Keratinocyte (primary cell): ENCODE measurements around the gene PRLR. TPM values are rescaled to one million over a fixed set of nuclear protein-coding genes. Genes with fewer than 3 reads are reported as not detected.

Experiments
- DNase-seq: peaks from one replicate; pipeline ENCODE4 v3.0.0-alpha.2; 2011; ENCODE audit warnings: low read depth, missing footprints, low spot score
- FAIRE-seq: peaks from 2 replicates; lab custom pipeline; 2011; peaks lifted over from hg19 to GRCh38; lab: Jason Lieb, UNC
- H2AFZ ChIP-seq: 2 replicates; pipeline ENCODE4 v1.6.0; 2012; ENCODE audit warnings: low read length, control low read depth, inconsistent platforms; ENCODE audit not compliant: control insufficient read depth
- H3K27ac ChIP-seq: 2 replicates; pipeline ENCODE4 v1.5.1; 2011; ENCODE audit warnings: low read length; ENCODE audit not compliant: control insufficient read depth, insufficient read depth
- H3K27me3 ChIP-seq: 3 replicates; pipeline ENCODE4 v1.6.0; 2011; ENCODE audit warnings: low read length; ENCODE audit not compliant: control insufficient read depth, insufficient read depth; ENCODE audit errors: extremely low read depth
- H3K36me3 ChIP-seq, 2 experiments: 2 replicates in 1 of 2; 3 replicates in 1 of 2; pipeline ENCODE4 v1.5.1; 2011; ENCODE audit warnings: low read length in 2 of 2, mild to moderate bottlenecking in 1 of 2; ENCODE audit not compliant: control insufficient read depth in 2 of 2, insufficient read depth in 2 of 2; ENCODE audit errors: extremely low read depth in 1 of 2
- H3K4me1 ChIP-seq: 3 replicates; pipeline ENCODE4 v1.5.1; 2011; ENCODE audit warnings: low read length; ENCODE audit not compliant: control insufficient read depth, insufficient read depth; ENCODE audit errors: extremely low read depth
- H3K4me2 ChIP-seq: 3 replicates; pipeline ENCODE4 v1.6.0; 2011; ENCODE audit warnings: low read depth, low read length; ENCODE audit not compliant: control insufficient read depth, insufficient read depth; ENCODE audit errors: extremely low read depth
- H3K4me3 ChIP-seq, 3 experiments: fragments of 200-600 bp in 1 of 3; sonication (generic) in 1 of 3; 2 replicates in 2 of 3; 3 replicates in 1 of 3; pipeline ENCODE4 v1.5.1; 2011 to 2016; ENCODE audit warnings: low read length in 3 of 3, mild to moderate bottlenecking in 3 of 3, control low read depth in 2 of 3, inconsistent platforms in 1 of 3, low read depth in 1 of 3, mixed read lengths in 1 of 3, mixed run types in 1 of 3, moderate library complexity in 1 of 3; ENCODE audit not compliant: control insufficient read depth in 2 of 3, insufficient read depth in 2 of 3; ENCODE audit errors: extremely low read depth in 1 of 3
- H3K79me2 ChIP-seq: 2 replicates; pipeline ENCODE4 v1.6.0; 2012; ENCODE audit warnings: low read length; ENCODE audit not compliant: control insufficient read depth, insufficient read depth
- H3K9ac ChIP-seq: 3 replicates; pipeline ENCODE4 v1.6.0; 2011; ENCODE audit warnings: low read length; ENCODE audit not compliant: control insufficient read depth, insufficient read depth; ENCODE audit errors: extremely low read depth
- H3K9me1 ChIP-seq: 3 replicates; pipeline ENCODE4 v1.6.0; 2011; ENCODE audit warnings: low read length; ENCODE audit not compliant: control insufficient read depth, insufficient read depth; ENCODE audit errors: extremely low read depth
- H3K9me3 ChIP-seq: 2 replicates; pipeline ENCODE4 v1.5.1; 2012; ENCODE audit warnings: low read depth, low read length; ENCODE audit not compliant: control insufficient read depth
- H4K20me1 ChIP-seq: 3 replicates; pipeline ENCODE4 v1.6.0; 2011; ENCODE audit warnings: low read length; ENCODE audit not compliant: control insufficient read depth, insufficient read depth; ENCODE audit errors: extremely low read depth
- EZH2 ChIP-seq: IDR thresholded peaks from one replicate; pipeline ENCODE4 v1.6.1; 2012; ENCODE audit warnings: inconsistent platforms, mild to moderate bottlenecking, low read length, moderate library complexity
- dilution Hi-C: fragments of 300-500 bp; cut with MboI; formaldehyde crosslinking; loops from one replicate; pipeline ENCODE4 v1.7.0; 2020; ENCODE audit warnings: low sequenced_read_pairs; ENCODE audit not compliant: extremely low pct_ligation_motif_present
- polyA plus RNA-seq, 5 experiments: library from polyadenylated mRNA; depleted of rRNA in 3 of 5; stranded (reverse) in 3 of 5; stranded (forward) in 1 of 5; unstranded in 1 of 5; fragments of >200 nt; gene quantifications; 1 replicate in 1 of 5; 2 replicates in 3 of 5; 3 replicates in 1 of 5; pipeline versions ENCODE4 v1.2.1 to v1.2.3, GENCODE V29; 2011 to 2012; ENCODE audit warnings: missing spikeins in 2 of 5, low read depth in 1 of 5, low replicate concordance in 1 of 5
- TF ChIP-seq, protein P1 (sequence below), 3 experiments: IDR thresholded peaks in 1 of 3; conservative IDR thresholded peaks in 1 of 3; optimal IDR thresholded peaks in 1 of 3; 2 replicates in 2 of 3; 3 replicates in 1 of 3; pipeline versions ENCODE3 to v1.5.1; 2011; ENCODE audit warnings: low read length in 3 of 3, mild to moderate bottlenecking in 3 of 3, moderate library complexity in 2 of 3, control low read depth in 1 of 3, inconsistent platforms in 1 of 3; ENCODE audit not compliant: insufficient read depth in 2 of 3; ENCODE audit errors: extremely low read depth in 1 of 3

PRLR gene
- polyA plus RNA-seq, 1 donor (not counting 4 experiments of a cell fraction or from before 2014, with no cell fraction given): 0.04 TPM

DNA sequence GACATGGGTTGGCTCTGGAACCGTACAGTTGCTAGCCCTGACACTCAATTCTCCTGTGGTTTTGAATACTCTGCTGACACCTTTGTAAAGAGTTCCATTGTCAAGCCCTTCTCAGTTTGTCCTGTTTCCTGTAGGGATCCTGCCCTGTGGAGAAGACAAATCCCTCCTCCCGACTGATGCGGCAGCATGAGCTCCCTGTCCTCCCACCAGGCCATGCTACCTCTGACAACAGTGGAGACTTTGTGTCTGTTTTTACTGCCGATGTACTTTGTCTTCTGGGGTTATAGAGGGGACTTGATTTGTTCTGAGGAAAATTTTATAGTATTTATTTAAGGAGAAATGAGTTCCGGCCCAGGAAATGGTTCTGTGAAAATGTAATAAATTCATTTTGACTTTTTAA is 57.8 kb downstream of the PRLR start:
- Histone ChIP-seq H2AFZ (no peak overlapping the region), H3K27me3 (no peaks in the 10 kb centered on the region), H3K4me3 (no peak overlapping the region), H4K20me1 (no peaks in the 10 kb centered on the region), H3K4me1 (no peaks in the 10 kb centered on the region), H3K9me3 (no peaks in the 10 kb centered on the region), H3K79me2 (no peaks in the 10 kb centered on the region), H3K9me1 (no peaks in the 10 kb centered on the region), H3K27ac (no peak overlapping the region), H3K36me3 (no peaks in the 10 kb centered on the region), H3K9ac (no peak overlapping the region), H3K4me2 (no peak overlapping the region)
- no peak for FAIRE-seq
- TF ChIP-seq, protein P1, sequence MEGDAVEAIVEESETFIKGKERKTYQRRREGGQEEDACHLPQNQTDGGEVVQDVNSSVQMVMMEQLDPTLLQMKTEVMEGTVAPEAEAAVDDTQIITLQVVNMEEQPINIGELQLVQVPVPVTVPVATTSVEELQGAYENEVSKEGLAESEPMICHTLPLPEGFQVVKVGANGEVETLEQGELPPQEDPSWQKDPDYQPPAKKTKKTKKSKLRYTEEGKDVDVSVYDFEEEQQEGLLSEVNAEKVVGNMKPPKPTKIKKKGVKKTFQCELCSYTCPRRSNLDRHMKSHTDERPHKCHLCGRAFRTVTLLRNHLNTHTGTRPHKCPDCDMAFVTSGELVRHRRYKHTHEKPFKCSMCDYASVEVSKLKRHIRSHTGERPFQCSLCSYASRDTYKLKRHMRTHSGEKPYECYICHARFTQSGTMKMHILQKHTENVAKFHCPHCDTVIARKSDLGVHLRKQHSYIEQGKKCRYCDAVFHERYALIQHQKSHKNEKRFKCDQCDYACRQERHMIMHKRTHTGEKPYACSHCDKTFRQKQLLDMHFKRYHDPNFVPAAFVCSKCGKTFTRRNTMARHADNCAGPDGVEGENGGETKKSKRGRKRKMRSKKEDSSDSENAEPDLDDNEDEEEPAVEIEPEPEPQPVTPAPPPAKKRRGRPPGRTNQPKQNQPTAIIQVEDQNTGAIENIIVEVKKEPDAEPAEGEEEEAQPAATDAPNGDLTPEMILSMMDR (optimal IDR thresholded peaks at IDR 0.05 in 1 of 3, IDR thresholded peaks at IDR 0.05 in 1 of 3, conservative IDR thresholded peaks at IDR 0.05 in 1 of 3; ENCODE audit: extremely low read depth in 1 of 3, insufficient read depth in 2 of 3, low read length in 3 of 3): no peak
- no peak for TF ChIP-seq EZH2
- DNase-seq: no peak
- dilution Hi-C loops: no loop called here

GRCh38 chr5:35171991-35172390 is 58.3 kb downstream of the PRLR start:
- H3K27ac ChIP-seq: no peak overlapping the region
- no peaks in the 10 kb centered on the region for H3K9me1 ChIP-seq
- no peaks in the 10 kb centered on the region for H3K27me3 ChIP-seq
- H3K9me3 ChIP-seq: no peaks in the 10 kb centered on the region
- H3K4me1 ChIP-seq: no peaks in the 10 kb centered on the region
- no peak for TF ChIP-seq EZH2
- TF ChIP-seq, protein P1 (optimal IDR thresholded peaks at IDR 0.05 in 1 of 3, IDR thresholded peaks at IDR 0.05 in 1 of 3, conservative IDR thresholded peaks at IDR 0.05 in 1 of 3; ENCODE audit: extremely low read depth in 1 of 3, insufficient read depth in 2 of 3, low read length in 3 of 3): no peak
- dilution Hi-C loops: no loop called here
- no peak for DNase-seq
- H3K36me3 ChIP-seq: no peaks in the 10 kb centered on the region
- no peaks in the 10 kb centered on the region for H3K79me2 ChIP-seq
- H2AFZ ChIP-seq: no peak overlapping the region
- no peaks in the 10 kb centered on the region for H4K20me1 ChIP-seq
- no peak overlapping the region for H3K4me2 ChIP-seq
- no peak overlapping the region for H3K9ac ChIP-seq
- FAIRE-seq: no peak
- no peak overlapping the region for H3K4me3 ChIP-seq
